Spleen (tissue), 7 donors: ENCODE results near the gene TPST1.

Experiments used
- POLR2AphosphoS5 ChIP-seq, 3 donors: sonication (generic); formaldehyde crosslinking; IDR thresholded peaks; one replicate each; pipeline ENCODE4 v1.5.1; 2017; ENCODE audit warnings: antibody characterized with exemption in 3 of 3
- TF ChIP-seq, protein P1 (sequence below), 11 experiments: fragments of 200-600 bp in 7 of 11; fragments of 450-650 bp in 4 of 11; sonication (generic) in 4 of 11; IDR thresholded peaks in 8 of 11; conservative IDR thresholded peaks in 3 of 11; 1 replicate in 7 of 11; 2 replicates in 4 of 11; pipeline versions ENCODE4 v1.4.0 to v1.8.0; 2016 to 2021; ENCODE audit warnings: antibody characterized with exemption in 11 of 11, inconsistent platforms in 4 of 11, mild to moderate bottlenecking in 1 of 11
- donor health status: DM: no; HTN: no; CAD: no; lungs with moderate emphysema.
- donor health status: DM: no; HTN: no; CAD: no.
- donor health status: DM: no; HTN: no; CAD: no.

DNA sequence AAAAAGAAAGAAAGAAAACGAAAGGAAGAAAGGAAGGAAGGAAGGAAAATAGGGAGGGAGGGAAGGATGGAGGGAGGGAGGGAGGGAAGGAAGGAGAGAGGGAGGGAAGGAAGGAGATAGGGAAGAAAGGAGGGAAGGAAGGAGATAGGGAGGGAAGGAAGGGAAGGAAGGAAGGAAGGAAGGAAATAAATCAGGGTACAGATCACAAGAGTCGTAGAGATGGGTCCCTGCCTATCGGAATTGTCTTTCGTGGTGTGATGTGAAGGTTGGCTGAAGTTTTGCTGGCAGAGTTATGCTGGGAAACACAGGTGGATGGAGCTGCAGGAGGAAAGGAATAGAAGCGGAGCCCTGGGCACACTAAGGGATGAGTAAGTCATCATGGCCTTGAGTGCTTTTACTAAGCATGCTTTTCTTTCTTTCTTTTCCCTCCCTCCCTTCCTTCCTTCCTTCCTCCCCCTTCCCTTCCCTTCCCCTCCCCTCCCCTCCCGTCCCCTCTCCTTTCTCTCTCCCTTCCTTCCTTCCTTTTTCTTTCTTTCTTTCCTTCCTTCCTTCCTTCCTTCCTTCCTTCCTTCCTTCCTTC, 11.9 kb upstream of the TPST1 start:
- TF ChIP-seq, protein P1, sequence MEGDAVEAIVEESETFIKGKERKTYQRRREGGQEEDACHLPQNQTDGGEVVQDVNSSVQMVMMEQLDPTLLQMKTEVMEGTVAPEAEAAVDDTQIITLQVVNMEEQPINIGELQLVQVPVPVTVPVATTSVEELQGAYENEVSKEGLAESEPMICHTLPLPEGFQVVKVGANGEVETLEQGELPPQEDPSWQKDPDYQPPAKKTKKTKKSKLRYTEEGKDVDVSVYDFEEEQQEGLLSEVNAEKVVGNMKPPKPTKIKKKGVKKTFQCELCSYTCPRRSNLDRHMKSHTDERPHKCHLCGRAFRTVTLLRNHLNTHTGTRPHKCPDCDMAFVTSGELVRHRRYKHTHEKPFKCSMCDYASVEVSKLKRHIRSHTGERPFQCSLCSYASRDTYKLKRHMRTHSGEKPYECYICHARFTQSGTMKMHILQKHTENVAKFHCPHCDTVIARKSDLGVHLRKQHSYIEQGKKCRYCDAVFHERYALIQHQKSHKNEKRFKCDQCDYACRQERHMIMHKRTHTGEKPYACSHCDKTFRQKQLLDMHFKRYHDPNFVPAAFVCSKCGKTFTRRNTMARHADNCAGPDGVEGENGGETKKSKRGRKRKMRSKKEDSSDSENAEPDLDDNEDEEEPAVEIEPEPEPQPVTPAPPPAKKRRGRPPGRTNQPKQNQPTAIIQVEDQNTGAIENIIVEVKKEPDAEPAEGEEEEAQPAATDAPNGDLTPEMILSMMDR (IDR thresholded peaks at IDR 0.05 in 8 of 11, conservative IDR thresholded peaks at IDR 0.05 in 3 of 11): no peak
- no peak for TF ChIP-seq POLR2AphosphoS5 (IDR thresholded peaks at IDR 0.05)
